Measurements from ENCODE around the gene PPCDC. TPM values are rescaled to one million over a fixed set of nuclear protein-coding genes. Genes with fewer than 3 reads are reported as not detected.

Gene PPCDC
- total RNA-seq, 1 donor from 2014 or later, result 5.2 TPM

- DNase-seq (ENCODE audit: missing footprints), result no peak
- intact Hi-C loops (cut with DNase I), result no loop called here
- ATAC-seq, result no peak
Observed at GRCh38 chr15:75007216-75007615, 16.2 kb upstream of the PPCDC start.

GRCh38 chr15:75008221-75008625, 15.2 kb upstream of the PPCDC start:
- DNase-seq (ENCODE audit: missing footprints) (no peak), ATAC-seq (no peak)
- intact Hi-C loops (cut with DNase I), result no loop called here

DNA sequence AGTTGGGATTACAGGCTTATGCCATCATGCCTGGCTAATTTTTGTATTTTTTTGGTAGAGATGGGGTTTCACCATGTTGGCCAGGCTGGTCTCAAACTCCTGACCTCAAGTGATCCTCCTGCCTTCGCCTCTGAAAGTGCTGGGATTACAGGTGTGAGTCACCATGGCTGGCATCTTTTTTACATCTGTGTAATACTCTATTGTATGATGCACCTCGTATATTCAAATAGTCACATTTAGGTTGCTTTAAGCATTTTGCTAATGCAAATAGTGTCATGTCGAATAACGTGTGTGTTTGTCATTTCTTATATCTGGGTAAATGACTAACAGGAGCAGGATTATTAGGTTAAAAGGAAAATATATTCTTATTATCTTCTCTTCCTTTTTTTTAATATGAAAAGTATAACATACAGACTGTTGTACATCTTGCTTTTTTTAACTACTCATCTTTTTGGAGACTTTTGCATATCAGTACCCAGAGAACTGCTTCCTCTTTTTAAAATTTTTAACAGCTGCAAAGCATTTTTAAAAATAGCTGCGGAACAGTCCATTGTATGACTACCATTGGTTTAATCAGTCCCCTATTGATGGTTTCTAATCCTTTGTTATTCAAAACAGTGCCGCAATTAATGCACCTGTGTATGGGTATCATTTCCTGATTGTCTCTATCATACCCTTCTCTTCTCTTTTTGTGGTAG, 14.6 kb upstream of the PPCDC start:
- intact Hi-C loops (cut with DNase I), result no loop called here
- DNase-seq (ENCODE audit: missing footprints) (no peak), ATAC-seq (no peak)

GRCh38 chr15:75016431-75016830, 7.0 kb upstream of the PPCDC start:
- DNase-seq (ENCODE audit: missing footprints), result no peak
- ATAC-seq, result no peak
- intact Hi-C loops (cut with DNase I), result no loop called here

DNA sequence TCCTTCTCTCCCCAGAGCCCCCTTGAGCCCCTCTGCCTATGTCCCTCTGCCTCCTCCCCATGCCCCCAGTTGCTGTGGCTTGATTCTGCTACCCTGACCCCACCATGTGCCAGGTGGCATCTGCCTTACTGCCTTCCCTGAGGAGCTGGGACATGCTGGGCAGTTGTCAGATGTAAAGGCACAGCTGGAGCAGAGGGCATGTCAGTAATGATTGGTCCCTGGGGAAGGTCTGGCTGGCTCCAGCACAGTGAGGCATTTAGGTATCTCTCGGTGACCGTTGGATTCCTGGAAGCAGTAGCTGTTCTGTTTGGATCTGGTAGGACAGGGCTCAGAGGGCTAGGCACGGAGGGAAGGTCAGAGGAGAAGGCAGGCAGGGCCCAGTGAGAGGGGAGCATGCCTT, 3.5 kb upstream of the PPCDC start:
- no peak for ATAC-seq
- intact Hi-C loops (cut with DNase I), result no loop called here
- DNase-seq (ENCODE audit: missing footprints), result no peak

- intact Hi-C loops (cut with DNase I), result no loop called here
- ATAC-seq, result no peak
Observed at GRCh38 chr15:75021341-75021740, 2.0 kb upstream of the PPCDC start.

DNA sequence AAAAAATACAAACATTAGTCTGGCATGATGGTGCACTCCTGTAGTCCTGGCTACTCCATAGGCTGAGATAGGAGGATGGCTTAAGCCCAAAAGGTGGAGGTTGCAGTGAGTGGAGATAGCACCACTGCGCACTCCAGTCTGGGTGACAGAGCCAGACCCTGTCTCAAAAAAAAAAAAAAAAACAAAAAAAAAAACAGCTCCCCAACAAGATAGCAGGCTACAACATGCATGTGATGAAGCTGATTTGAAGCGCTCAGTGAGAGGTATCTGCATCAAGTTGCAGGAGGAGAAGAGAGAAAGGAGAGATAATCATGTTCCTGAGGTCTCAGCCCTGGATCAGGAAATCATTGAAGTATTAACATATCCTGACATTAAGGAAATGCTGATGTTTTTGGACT, 608 bp upstream of the PPCDC start:
- intact Hi-C loops (cut with DNase I), result loop anchor here (2.0 kb wide), 1 partner anchor 64 kb away; no protein-coding TSS in a partner anchor
- no peak for ATAC-seq
- no peak for DNase-seq (ENCODE audit: missing footprints)

More at GRCh38 chr15:75021341-75021740, 2.0 kb upstream of the PPCDC start:
- DNase-seq (ENCODE audit: missing footprints), result no peak

- intact Hi-C loops (cut with DNase I), result loop anchor here (2.0 kb wide), 1 partner anchor 65 kb away; no protein-coding TSS in a partner anchor
- DNase-seq (ENCODE audit: missing footprints), result no peak
- peak; percentile 7 for ATAC-seq
Observed at GRCh38 chr15:75023872-75024636, 664 bp downstream of the PPCDC start.

GRCh38 chr15:75025107-75025506, 1.7 kb downstream of the PPCDC start:
- DNase-seq (ENCODE audit: missing footprints) (no peak), ATAC-seq (no peak)
- intact Hi-C loops (cut with DNase I), result no loop called here

GRCh38 chr15:75025548-75026260, 2.3 kb downstream of the PPCDC start:
- ATAC-seq, result no peak

GRCh38 chr15:75027551-75027950, 4.2 kb downstream of the PPCDC start:
- intact Hi-C loops (cut with DNase I), result no loop called here
- ATAC-seq, result no peak
- peak; percentile 13 for DNase-seq (ENCODE audit: missing footprints)

More at GRCh38 chr15:75025548-75026260, 2.3 kb downstream of the PPCDC start:
- no peak for DNase-seq (ENCODE audit: missing footprints)
- intact Hi-C loops (cut with DNase I), result no loop called here

GRCh38 chr15:75028991-75029377, 5.6 kb downstream of the PPCDC start:
- ATAC-seq (no peak), DNase-seq (ENCODE audit: missing footprints) (no peak)

DNA sequence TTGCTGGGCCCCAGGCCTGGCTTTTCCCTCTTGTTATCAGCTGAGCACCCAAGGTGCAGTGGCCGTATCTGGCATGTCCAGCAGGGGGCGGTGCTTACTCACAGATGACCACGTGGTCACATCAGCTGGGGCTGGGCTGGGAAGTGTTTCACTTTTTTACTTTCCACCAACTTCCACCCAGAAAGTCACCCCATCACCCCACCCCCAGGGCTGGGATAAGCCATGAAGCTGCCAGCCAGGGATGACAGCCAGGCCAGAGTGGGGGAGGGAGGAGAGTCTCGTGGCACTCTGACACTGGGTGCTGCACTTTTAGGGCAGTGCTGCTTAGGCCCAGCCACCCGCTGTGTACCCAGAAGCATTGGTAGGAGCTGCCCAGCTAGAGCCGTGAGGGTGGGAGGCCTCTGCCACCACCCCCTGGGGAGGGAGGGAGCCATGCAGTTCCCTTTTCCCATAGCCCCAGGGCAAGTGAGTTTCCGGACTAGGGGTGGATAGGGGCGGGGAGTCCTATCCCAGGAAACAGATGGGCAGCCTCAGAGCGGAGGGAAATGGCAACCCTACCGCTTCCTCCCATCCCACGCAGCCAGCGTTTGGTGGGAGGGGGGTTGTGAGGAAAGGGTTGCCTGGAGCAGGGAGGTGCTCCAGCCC, 6.1 kb downstream of the PPCDC start:
- ATAC-seq (peak; percentile 88), DNase-seq (ENCODE audit: missing footprints) (peak; percentile 97)
- intact Hi-C loops (cut with DNase I), result loop anchor here (1.0 kb wide), 1 partner anchor 175 kb away; no protein-coding TSS in a partner anchor

More at GRCh38 chr15:75028991-75029377, 5.6 kb downstream of the PPCDC start:
- intact Hi-C loops (cut with DNase I), result loop anchor here (1.0 kb wide), 1 partner anchor 175 kb away; no protein-coding TSS in a partner anchor

DNA sequence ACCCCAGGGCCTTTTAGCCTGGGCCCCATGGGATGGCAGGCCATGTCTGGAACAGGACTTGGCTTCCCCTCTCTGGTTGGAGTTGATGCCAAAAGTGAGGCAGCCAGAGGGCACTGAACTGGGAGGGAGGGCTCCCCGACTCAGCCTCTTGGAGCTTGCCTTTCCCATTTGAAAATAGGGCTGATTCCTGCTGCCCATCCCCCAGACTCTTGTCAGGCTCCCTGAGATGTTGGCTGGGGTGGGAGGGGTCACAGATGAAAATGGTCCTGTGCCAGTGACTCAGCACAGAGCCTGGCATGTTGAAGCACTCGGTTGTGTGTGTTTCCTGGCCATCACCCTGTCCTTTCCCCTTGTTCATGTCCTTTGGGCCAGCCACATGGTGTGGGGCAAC, 6.6 kb downstream of the PPCDC start:
- ATAC-seq (peak; percentile 5), DNase-seq (ENCODE audit: missing footprints) (no peak)
- intact Hi-C loops (cut with DNase I), result no loop called here

DNA sequence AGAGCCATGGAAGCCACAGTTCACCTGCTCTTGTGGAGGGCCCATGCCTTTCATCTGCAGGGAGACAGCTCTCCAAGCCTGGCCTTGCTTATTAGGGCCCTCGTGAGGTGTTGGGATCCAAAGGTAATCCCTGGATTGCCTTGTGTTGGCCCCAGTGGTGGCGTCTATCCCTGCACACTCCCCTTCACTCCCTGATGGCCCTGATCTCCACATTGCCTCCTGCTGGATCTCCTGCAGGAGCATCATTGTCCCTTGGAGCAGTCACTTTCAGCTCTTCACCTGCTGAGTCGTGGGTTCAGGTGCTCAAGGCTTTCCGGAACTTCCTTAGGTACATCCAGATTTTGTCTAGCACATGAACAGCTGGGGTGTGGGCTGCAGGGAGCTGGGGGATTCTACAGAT, 7.0 kb downstream of the PPCDC start:
- DNase-seq (ENCODE audit: missing footprints) (no peak), ATAC-seq (no peak)

DNA sequence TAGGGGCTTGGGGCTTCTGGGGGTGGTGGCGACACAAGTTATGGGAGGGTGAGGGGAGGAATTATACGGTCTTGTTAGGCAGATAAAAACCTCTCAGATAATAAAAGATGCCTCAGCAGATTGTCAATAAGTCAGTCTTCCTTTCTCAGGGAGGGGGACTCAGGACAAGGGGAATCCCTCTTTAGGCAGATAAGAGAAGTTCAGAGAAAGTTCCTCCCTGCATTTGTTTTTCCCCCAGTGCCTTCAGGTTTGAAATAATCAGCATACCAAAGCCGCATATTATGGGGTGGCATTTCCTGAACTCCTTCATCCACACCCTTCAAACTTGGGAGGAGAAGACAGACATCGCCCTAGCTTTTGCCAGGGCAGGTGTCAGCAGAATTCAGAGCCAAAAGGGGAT, 8.5 kb downstream of the PPCDC start:
- no peak for ATAC-seq
- intact Hi-C loops (cut with DNase I), result no loop called here
- no peak for DNase-seq (ENCODE audit: missing footprints)

More for the DNA sequence above, 7.0 kb downstream of the PPCDC start:
- intact Hi-C loops (cut with DNase I), result no loop called here

DNA sequence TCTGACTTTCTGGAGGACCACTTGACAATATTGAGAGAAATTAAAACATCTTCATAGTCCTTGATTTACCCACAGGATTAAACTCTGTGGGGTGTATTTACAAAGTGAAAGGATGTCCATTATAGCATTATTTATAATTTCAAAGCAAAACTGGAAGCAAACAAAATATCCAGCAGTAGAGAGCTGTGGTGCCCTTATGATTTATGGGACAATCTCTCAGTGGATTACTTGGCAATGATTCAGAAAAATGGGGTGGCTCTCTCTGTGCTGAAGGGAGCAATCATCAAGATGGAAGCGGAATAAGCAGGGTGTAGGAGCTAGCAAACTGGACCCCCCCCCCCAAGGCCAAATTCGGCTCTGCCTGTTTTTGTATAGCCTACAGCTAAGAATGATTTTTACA, 9.0 kb downstream of the PPCDC start:
- DNase-seq (ENCODE audit: missing footprints) (no peak), ATAC-seq (no peak)
- intact Hi-C loops (cut with DNase I), result no loop called here

DNA sequence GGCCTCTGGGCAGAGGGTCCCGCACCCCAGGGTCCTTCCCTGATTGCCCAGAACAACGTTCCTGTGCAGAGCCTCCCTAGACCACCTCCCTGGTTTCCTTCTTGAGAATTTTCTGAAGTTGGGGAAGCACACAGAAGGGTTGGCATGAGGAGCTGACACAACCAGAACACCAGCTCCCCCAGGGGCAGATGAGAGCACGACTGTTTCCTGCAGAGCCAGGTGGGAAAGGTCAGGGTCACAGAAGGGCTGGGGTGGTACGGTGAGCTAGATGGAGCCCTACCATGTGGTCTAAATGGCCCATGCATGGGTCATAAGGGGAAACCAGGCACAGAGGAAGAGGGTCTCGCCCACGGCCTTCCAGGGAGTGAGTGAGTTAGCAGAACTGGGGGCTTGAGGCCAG, 10.4 kb downstream of the PPCDC start:
- intact Hi-C loops (cut with DNase I), result no loop called here
- no peak for DNase-seq (ENCODE audit: missing footprints)
- ATAC-seq, result no peak

DNA sequence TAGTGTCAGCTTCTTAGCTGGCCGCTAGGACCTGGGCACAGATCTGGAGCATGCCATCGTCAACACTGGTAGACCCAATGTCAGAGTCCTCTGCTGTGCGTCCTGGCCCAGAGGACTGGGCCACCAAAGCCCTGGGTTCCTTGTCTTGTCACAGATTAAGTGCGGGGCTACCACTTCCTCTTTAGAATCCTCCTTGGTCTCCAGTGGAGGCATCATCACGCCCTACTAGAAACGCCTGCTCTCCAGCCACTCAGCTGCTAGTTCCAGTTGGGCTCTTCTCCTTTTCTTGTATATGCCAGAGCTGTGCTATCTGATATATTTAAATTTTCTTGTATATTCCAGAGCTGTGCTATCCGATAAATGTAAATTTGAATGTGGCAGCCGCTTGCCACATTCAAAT, 11.2 kb downstream of the PPCDC start:
- intact Hi-C loops (cut with DNase I), result no loop called here
- ATAC-seq (no peak), DNase-seq (ENCODE audit: missing footprints) (no peak)
